IMR-90 (cell line): ENCODE measurements around the gene RNPEP. TPM values are rescaled to one million over a fixed set of nuclear protein-coding genes. Genes with fewer than 3 reads are reported as not detected.

Source experiments
- ATAC-seq: fragments of 200-7000 bp; cut with Tn5 transposase; 2 replicates; pipeline ENCODE4 v1.9.1; 2020; ENCODE audit warnings: low read depth, mild to moderate bottlenecking, moderate library complexity
- BruUV-seq: library from RNA; stranded (reverse); fragments of 400-500 nt; replicated peaks from 2 replicates; lab custom pipeline; 2021; lab: Mats Ljungman, UMichigan
- CTCF ChIA-PET: fragments of 300-600 bp; formaldehyde crosslinking; extraction: SDS; loops from one replicate; lab custom pipeline; 2021; ENCODE audit warnings: antibody characterized with exemption; lab: Yijun Ruan, JAX
- POLR2A ChIA-PET: fragments of 300-600 bp; sonication (Branson Sonifier 250); formaldehyde crosslinking; loops from one replicate; lab custom pipeline; 2022; ENCODE audit warnings: antibody characterized with exemption; ENCODE audit not compliant: unreplicated experiment; lab: Charles Lee
- DNase-seq: peaks from one replicate; pipeline ENCODE4 v3.0.0; 2013
- H2AFZ ChIP-seq: replicated peaks from 2 replicates; pipeline ENCODE3; 2013; ENCODE audit warnings: low read length, mild to moderate bottlenecking; ENCODE audit not compliant: poor library complexity
- H2AK5ac ChIP-seq: 2 replicates; pipeline ENCODE4 v1.6.1; 2013; ENCODE audit warnings: low read depth, low read length, inconsistent platforms
- H2AK9ac ChIP-seq: replicated peaks from 2 replicates; pipeline ENCODE3; 2013; ENCODE audit warnings: mild to moderate bottlenecking, low read depth, low read length, moderate library complexity; ENCODE audit not compliant: poor library complexity
- H2BK120ac ChIP-seq: 2 replicates; pipeline ENCODE4 v1.6.1; 2013; ENCODE audit warnings: low read depth, low read length, inconsistent platforms
- H2BK15ac ChIP-seq: 3 replicates; pipeline ENCODE4 v1.6.1; 2013; ENCODE audit warnings: low read depth, low read length, inconsistent platforms
- H2BK20ac ChIP-seq: 2 replicates; pipeline ENCODE4 v1.6.1; 2013; ENCODE audit warnings: low read depth, mild to moderate bottlenecking, inconsistent platforms, low read length, moderate library complexity
- H2BK5ac ChIP-seq: 2 replicates; pipeline ENCODE4 v1.6.1; 2013; ENCODE audit warnings: mild to moderate bottlenecking, low read depth, low read length, inconsistent platforms; ENCODE audit not compliant: poor library complexity, severe bottlenecking
- H3K14ac ChIP-seq: replicated peaks from 2 replicates; pipeline ENCODE4 v1.6.1; 2013; ENCODE audit warnings: low read depth, low read length, inconsistent platforms
- H3K18ac ChIP-seq: 2 replicates; pipeline ENCODE4 v1.6.1; 2013; ENCODE audit warnings: low read depth, low read length, control low read depth
- H3K23ac ChIP-seq: 2 replicates; pipeline ENCODE4 v1.6.1; 2013; ENCODE audit warnings: low read depth, low read length, inconsistent platforms
- H3K27ac ChIP-seq: 2 replicates; pipeline ENCODE4 v1.5.1; 2013; ENCODE audit warnings: mild to moderate bottlenecking, control low read depth, low read length; ENCODE audit not compliant: insufficient read depth
- H3K27me3 ChIP-seq: 2 replicates; pipeline ENCODE4 v1.6.1; 2013; ENCODE audit warnings: low read length; ENCODE audit not compliant: control insufficient read depth, insufficient read depth
- H3K36me3 ChIP-seq: 2 replicates; pipeline ENCODE4 v1.6.1; 2013; ENCODE audit warnings: low read length, mixed read lengths; ENCODE audit not compliant: control insufficient read depth, insufficient read depth
- H3K4ac ChIP-seq: 2 replicates; pipeline ENCODE4 v1.6.1; 2013; ENCODE audit warnings: low read depth, low read length, inconsistent platforms
- H3K4me1 ChIP-seq: 2 replicates; pipeline ENCODE4 v1.6.1; 2013; ENCODE audit warnings: low read length, mixed read lengths; ENCODE audit not compliant: control insufficient read depth, insufficient read depth
- H3K4me2 ChIP-seq: 2 replicates; pipeline ENCODE4 v1.6.1; 2013; ENCODE audit warnings: low read depth, mild to moderate bottlenecking, control low read depth, low read length, moderate library complexity
- H3K4me3 ChIP-seq: 2 replicates; pipeline ENCODE4 v1.5.1; 2013; ENCODE audit warnings: low read depth, mild to moderate bottlenecking, control low read depth, low read length, moderate library complexity; ENCODE audit not compliant: insufficient read depth
- H3K56ac ChIP-seq: 2 replicates; pipeline ENCODE4 v1.6.1; 2013; ENCODE audit warnings: low read length, inconsistent platforms; ENCODE audit not compliant: insufficient read depth; ENCODE audit errors: extremely low read depth
- H3K79me1 ChIP-seq, 2 experiments: 2 replicates each; pipeline ENCODE4 v1.6.1; 2013; ENCODE audit warnings: low read length in 2 of 2, inconsistent platforms in 1 of 2, low read depth in 1 of 2
- H3K9ac ChIP-seq: 2 replicates; pipeline ENCODE4 v1.6.1; 2013; ENCODE audit warnings: low read depth, low read length, control low read depth
- H3K9me1 ChIP-seq: 2 replicates; pipeline ENCODE4 v1.6.1; 2013; ENCODE audit warnings: low read length, inconsistent platforms; ENCODE audit not compliant: insufficient read depth
- H3K9me3 ChIP-seq: 2 replicates; pipeline ENCODE4 v1.6.1; 2013; ENCODE audit warnings: low read length; ENCODE audit not compliant: control insufficient read depth, insufficient read depth
- H4K20me1 ChIP-seq: 2 replicates; pipeline ENCODE4 v1.6.1; 2013; ENCODE audit warnings: low read length, inconsistent platforms; ENCODE audit not compliant: insufficient read depth
- H4K5ac ChIP-seq: 2 replicates; pipeline ENCODE4 v1.6.1; 2013; ENCODE audit warnings: mild to moderate bottlenecking, low read depth, low read length, control low read depth
- H4K8ac ChIP-seq, 2 experiments: 2 replicates each; pipeline ENCODE4 v1.6.1; 2013; ENCODE audit warnings: low read depth in 2 of 2, low read length in 2 of 2, control low read depth in 1 of 2, inconsistent platforms in 1 of 2
- H4K91ac ChIP-seq: 2 replicates; pipeline ENCODE4 v1.6.1; 2013; ENCODE audit warnings: low read depth, low read length, inconsistent platforms; ENCODE audit not compliant: insufficient read depth
- MAFK ChIP-seq: IDR thresholded peaks from 2 replicates; pipeline ENCODE4 v1.6.1; 2012; ENCODE audit warnings: low read depth, low read length, improper control_type of control experiment
- MXI1 ChIP-seq: IDR thresholded peaks from 2 replicates; pipeline ENCODE4 v1.6.1; 2012; ENCODE audit warnings: low read depth, mild to moderate bottlenecking, low read length, moderate library complexity, borderline replicate concordance
- NFE2L2 ChIP-seq: fragments of 150-350 bp; IDR thresholded peaks from 2 replicates; pipeline ENCODE4 v1.6.1; 2016; ENCODE audit warnings: low read depth, mild to moderate bottlenecking, low read length
- POLR2A ChIP-seq: IDR thresholded peaks from 2 replicates; pipeline ENCODE4 v1.6.1; 2012; ENCODE audit warnings: mild to moderate bottlenecking, low read depth, low read length
- RAD21 ChIP-seq: IDR thresholded peaks from 2 replicates; pipeline ENCODE4 v1.6.1; 2012; ENCODE audit warnings: low read length, improper control_type of control experiment
- RFX5 ChIP-seq: IDR thresholded peaks from 2 replicates; pipeline ENCODE4 v1.8.0; 2012; ENCODE audit warnings: low read depth, mild to moderate bottlenecking, low read length, moderate library complexity
- WGBS, 2 experiments: methylation state at CpG; one replicate each; pipeline versions ENCODE4 v1.1.5 to v1.1.7; 2013; ENCODE audit warnings: missing lambda C conversion rate in 2 of 2; ENCODE audit not compliant: insufficient read length in 1 of 2; ENCODE audit errors: extremely low coverage in 2 of 2; 5-methylcytosine and 5-hydroxymethylcytosine counted together
- dilution Hi-C: fragments of 300-500 bp; cut with HindIII; formaldehyde crosslinking; loops from one replicate; pipeline ENCODE4 v1.14.3; 2018; ENCODE audit warnings: low sequenced_read_pairs; ENCODE audit not compliant: unreplicated experiment
- in situ Hi-C: fragments of 300-500 bp; cut with MboI; formaldehyde crosslinking; loops from 3 replicates; pipeline ENCODE4 v1.14.3; 2019; ENCODE audit warnings: low sequenced_read_pairs, inconsistent platforms, mixed read lengths
- intact Hi-C: fragments of 100-400 bp; cut with micrococcal nuclease; formaldehyde crosslinking; loops from 2 replicates; pipeline ENCODE4 v1.10.0; 2022
- polyA plus RNA-seq, 3 experiments: library from polyadenylated mRNA; depleted of rRNA; stranded (reverse); fragments of >200 nt; gene quantifications; 2 replicates each; pipeline ENCODE4 v1.2.3, GENCODE V29; 2012; ENCODE audit warnings: low replicate concordance in 1 of 3
- total RNA-seq: library from RNA; depleted of rRNA; stranded (reverse); fragments of >200 nt; gene quantifications from 2 replicates; pipeline ENCODE4 v1.2.3, GENCODE V29; 2012
- TF ChIP-seq, protein P1 (sequence below): fragments of 150-350 bp; IDR thresholded peaks from 2 replicates; pipeline ENCODE4 v1.6.1; 2017; ENCODE audit warnings: mild to moderate bottlenecking, antibody characterized with exemption, low read length, low read depth

Gene RNPEP
- total and polyA plus RNA-seq, 2 of the 4 experiments (the other 2 are of a cell fraction): 49.8 to 75.4 TPM

DNA sequence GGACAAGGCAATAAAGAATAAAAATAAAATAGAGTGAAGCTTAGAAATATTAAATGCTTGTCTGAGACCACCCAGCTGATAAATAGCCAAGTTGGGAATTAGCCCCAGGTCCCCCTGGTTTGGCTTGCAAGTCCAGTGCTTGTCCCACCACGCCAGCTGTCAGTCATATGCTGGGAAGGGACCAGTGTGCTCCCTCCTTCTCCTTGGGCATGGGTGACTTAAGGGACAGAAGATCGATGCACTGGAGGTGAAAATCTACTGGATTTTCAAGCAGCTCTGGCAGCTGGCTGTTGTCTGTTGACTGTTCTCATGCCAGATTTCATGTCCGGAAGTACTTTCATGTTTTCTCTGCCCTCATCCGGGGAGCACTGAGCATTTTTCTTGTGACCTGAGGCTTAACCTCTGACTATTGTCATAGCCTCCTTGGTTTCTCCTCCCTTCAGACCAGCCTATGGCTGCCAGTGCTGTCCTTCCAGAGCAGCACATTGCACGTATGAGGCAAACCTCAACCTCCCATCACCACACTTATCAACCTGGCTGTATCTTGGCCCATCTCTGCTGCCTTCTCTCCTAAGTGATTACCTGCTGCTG, 48.5 kb upstream of the RNPEP start:
- Histone ChIP-seq H2BK20ac (peak overlapping the region; percentile 16; the same call in 1 of the 2 replicates), H3K27ac (peak overlapping the region; percentile 45), H3K4me2 (peak overlapping the region; percentile 27; the same call in 1 of the 2 replicates), H2AK9ac (peak overlapping the region; percentile 63), H3K4ac (peak overlapping the region; percentile 13), H3K56ac (no peak overlapping the region), H3K23ac (peak overlapping the region; percentile 11), H2AK5ac (peak overlapping the region; percentile 89), H3K9me1 (peaks cover 23% of the 10 kb centered on the region), H3K9ac (no peak overlapping the region), H3K79me1 (peaks cover 23 to 68% of the 10 kb centered on the region in 2 experiments), H3K27me3 (no peaks in the 10 kb centered on the region), H4K5ac (peak overlapping the region; percentile 58; the same call in 1 of the 2 replicates), H4K20me1 (peaks cover 6% of the 10 kb centered on the region; the same call in 1 of the 2 replicates), H4K91ac (peak overlapping the region; percentile 61; the same call in 1 of the 2 replicates), H3K4me3 (no peak overlapping the region), H3K18ac (no peak overlapping the region), H3K14ac (peak overlapping the region; percentile 16; the same call in 1 of the 2 replicates), H2AFZ (peak overlapping the region; percentile 79), H2BK15ac (peak overlapping the region; percentile 0; the same call in 1 of the 3 replicates), H3K36me3 (peaks cover 17% of the 10 kb centered on the region), H2BK120ac (peak overlapping the region; percentile 63; the same call in 1 of the 2 replicates), H3K9me3 (no peaks in the 10 kb centered on the region; the same call in 1 of the 2 replicates), H4K8ac (peak overlapping the region in 1 of 2 experiments; percentile 32; a peak in 2 of 4 replicates), H3K4me1 (peaks cover 15% of the 10 kb centered on the region), H2BK5ac (peak overlapping the region; percentile 52)
- CTCF ChIA-PET: interaction anchor here (1.2 kb wide), 1 partner anchor 38 kb away, joined by 5 read pairs; no protein-coding TSS in a partner anchor
- TF ChIP-seq NFE2L2 (no peak), POLR2A (no peak), RAD21 (no peak), RFX5 (no peak), MXI1 (no peak), MAFK (no peak)
- TF ChIP-seq, protein P1, sequence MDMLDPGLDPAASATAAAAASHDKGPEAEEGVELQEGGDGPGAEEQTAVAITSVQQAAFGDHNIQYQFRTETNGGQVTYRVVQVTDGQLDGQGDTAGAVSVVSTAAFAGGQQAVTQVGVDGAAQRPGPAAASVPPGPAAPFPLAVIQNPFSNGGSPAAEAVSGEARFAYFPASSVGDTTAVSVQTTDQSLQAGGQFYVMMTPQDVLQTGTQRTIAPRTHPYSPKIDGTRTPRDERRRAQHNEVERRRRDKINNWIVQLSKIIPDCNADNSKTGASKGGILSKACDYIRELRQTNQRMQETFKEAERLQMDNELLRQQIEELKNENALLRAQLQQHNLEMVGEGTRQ: no peak
- POLR2A ChIA-PET: no interaction called here
- peak; percentile 57 for DNase-seq
- 22% methylated on average over 3 of the region's 5 CpGs; no CpG with 5 or more reads in 1 of the 2 experiments for WGBS, 2 experiments
- peak; percentile 48 for ATAC-seq
- dilution Hi-C loops: no loop called here
- BruUV-seq: no TSS peak
- intact Hi-C loops: no loop called here
- in situ Hi-C loops: no loop called here
